Osteoblast (primary cell): ENCODE results near the gene PAQR4. TPM values are rescaled to one million over a fixed set of nuclear protein-coding genes. Genes with fewer than 3 reads are reported as not detected.

Experiments
- DNase-seq: peaks from one replicate; pipeline ENCODE4 v3.0.0; 2011; ENCODE audit warnings: low spot score, mixed read lengths; ENCODE audit not compliant: insufficient read length; ENCODE audit errors: missing footprints
- H2AFZ ChIP-seq: 2 replicates; pipeline ENCODE4 v1.6.0; 2011; ENCODE audit warnings: mild to moderate bottlenecking, low read length
- H3K27ac ChIP-seq: 2 replicates; pipeline ENCODE4 v1.5.1; 2011; ENCODE audit warnings: mild to moderate bottlenecking, low read depth, low read length, moderate library complexity
- H3K27me3 ChIP-seq: 2 replicates; pipeline ENCODE4 v1.6.0; 2012; ENCODE audit warnings: mild to moderate bottlenecking, control low read depth, inconsistent platforms, low read length, moderate library complexity; ENCODE audit not compliant: insufficient read depth
- H3K36me3 ChIP-seq: 2 replicates; pipeline ENCODE4 v1.5.1; 2011; ENCODE audit warnings: mild to moderate bottlenecking, low read length, control low read depth, moderate library complexity; ENCODE audit not compliant: insufficient read depth
- H3K4me1 ChIP-seq: 2 replicates; pipeline ENCODE4 v1.5.1; 2011; ENCODE audit warnings: mild to moderate bottlenecking, low read length, control low read depth, moderate library complexity; ENCODE audit not compliant: insufficient read depth
- H3K4me2 ChIP-seq: 2 replicates; pipeline ENCODE4 v1.6.0; 2011; ENCODE audit warnings: mild to moderate bottlenecking, low read length; ENCODE audit not compliant: insufficient read depth
- H3K4me3 ChIP-seq: fragments of 200-600 bp; sonication (generic); 3 replicates; pipeline ENCODE4 v1.5.1; 2012; ENCODE audit warnings: mild to moderate bottlenecking, low read length, inconsistent platforms; ENCODE audit not compliant: insufficient read depth
- H3K79me2 ChIP-seq: 2 replicates; pipeline ENCODE4 v1.6.0; 2012; ENCODE audit warnings: mild to moderate bottlenecking, low read length, control low read depth, inconsistent platforms; ENCODE audit not compliant: insufficient read depth
- H3K9me3 ChIP-seq: 2 replicates; pipeline ENCODE4 v1.5.1; 2011; ENCODE audit warnings: low read depth, low read length, control low read depth
- H4K20me1 ChIP-seq: 2 replicates; pipeline ENCODE4 v1.6.0; 2012; ENCODE audit warnings: mild to moderate bottlenecking, low read length, control low read depth; ENCODE audit not compliant: insufficient read depth
- CTCF ChIP-seq: IDR thresholded peaks from 2 replicates; pipeline ENCODE4 v1.5.1; 2011; ENCODE audit warnings: mild to moderate bottlenecking, low read depth, low read length, moderate library complexity; ENCODE audit errors: extremely low read depth
- total RNA-seq: library from RNA; depleted of rRNA; stranded (reverse); fragments of >200 nt; gene quantifications from 2 replicates; pipeline ENCODE4 v1.2.3, GENCODE V29; 2012

Gene PAQR4
- total RNA-seq, 1 donor: 1.8 TPM

DNA sequence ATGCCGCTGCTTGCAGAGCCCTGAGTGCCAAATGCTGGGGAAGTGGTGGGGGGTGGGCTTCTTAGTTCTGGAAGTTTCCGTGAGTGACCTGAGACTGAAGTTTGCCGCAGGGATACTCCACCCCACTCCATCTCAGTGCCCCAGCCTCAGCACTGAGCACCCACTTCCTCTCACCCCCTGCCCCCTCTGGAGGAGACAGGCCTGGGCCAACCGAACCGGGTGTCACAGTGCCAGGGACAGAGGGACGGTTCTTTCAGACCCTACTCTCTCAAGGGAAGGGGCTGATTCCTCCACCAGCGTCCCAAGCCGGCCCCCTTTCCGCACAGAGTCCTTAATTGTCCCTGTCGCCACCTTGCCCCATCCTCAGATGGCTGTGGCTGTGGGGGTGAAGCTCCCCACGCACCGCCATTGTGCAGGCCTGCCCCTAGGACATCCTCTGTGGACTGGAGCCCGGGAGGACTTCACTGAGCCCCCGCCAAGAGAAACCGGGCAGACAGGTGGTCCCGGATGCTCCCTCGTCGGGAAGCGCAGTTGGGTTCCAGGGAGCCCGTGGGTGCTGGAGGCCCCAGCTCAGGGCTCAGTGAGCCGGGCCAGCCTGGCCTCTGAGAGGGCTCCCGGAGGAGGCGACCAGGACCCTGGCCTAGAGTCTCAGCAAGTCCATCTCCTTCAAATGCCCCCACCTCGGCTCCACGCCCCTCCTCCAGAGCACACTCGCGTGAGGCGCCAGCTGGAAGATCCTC is 6.6 kb upstream of the PAQR4 start:
- peaks cover 4% of the 10 kb centered on the region for H4K20me1 ChIP-seq
- H3K4me2 ChIP-seq: no peak overlapping the region
- H3K79me2 ChIP-seq: no peaks in the 10 kb centered on the region
- no peak overlapping the region for H3K27ac ChIP-seq
- H3K4me3 ChIP-seq: no peak overlapping the region
- H3K36me3 ChIP-seq: no peaks in the 10 kb centered on the region
- no peak for TF ChIP-seq CTCF
- H3K27me3 ChIP-seq: peaks cover 58% of the 10 kb centered on the region
- DNase-seq: peak; percentile 91
- no peak overlapping the region for H2AFZ ChIP-seq
- no peaks in the 10 kb centered on the region for H3K9me3 ChIP-seq
- no peaks in the 10 kb centered on the region for H3K4me1 ChIP-seq

DNA sequence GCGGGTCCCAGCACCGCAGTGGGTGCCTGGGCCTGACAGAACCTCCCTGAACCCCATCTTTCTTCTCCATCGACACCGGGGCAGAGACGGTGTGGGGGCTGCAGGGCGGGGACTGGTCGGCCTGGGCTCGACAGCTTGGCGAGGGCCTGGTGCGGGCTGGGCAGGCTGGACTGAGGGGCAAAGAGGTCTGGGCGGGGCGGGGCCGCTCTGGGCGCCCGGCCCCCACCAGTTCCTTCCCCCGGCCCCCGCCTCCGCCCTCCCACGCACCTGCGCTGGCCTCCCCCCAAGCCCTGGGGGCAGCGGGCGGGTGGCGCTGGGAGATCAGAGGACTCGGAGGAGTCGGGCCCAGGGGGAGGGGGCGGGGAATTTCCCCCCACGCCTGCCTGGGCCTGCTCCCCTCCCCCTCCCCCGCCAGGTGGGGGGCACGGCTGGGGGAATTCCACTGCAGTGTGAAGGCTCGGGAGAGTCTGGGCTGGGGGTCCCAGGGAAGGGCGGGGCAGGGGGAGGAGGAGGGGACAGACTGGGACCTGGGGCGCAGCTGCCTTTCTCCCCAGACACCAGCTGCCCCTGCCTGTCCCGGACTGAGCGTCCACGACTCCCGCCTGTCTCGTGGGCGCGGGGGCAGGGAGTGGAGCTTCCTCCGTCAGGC is 6.0 kb upstream of the PAQR4 start:
- peaks cover 4% of the 10 kb centered on the region for H4K20me1 ChIP-seq
- no peaks in the 10 kb centered on the region for H3K9me3 ChIP-seq
- no peak overlapping the region for H3K27ac ChIP-seq
- DNase-seq: peak; percentile 96
- no peak overlapping the region for H3K4me2 ChIP-seq
- no peak overlapping the region for H2AFZ ChIP-seq
- H3K4me3 ChIP-seq: no peak overlapping the region
- H3K27me3 ChIP-seq: peaks cover 65% of the 10 kb centered on the region
- H3K4me1 ChIP-seq: no peaks in the 10 kb centered on the region
- TF ChIP-seq CTCF: no peak
- no peaks in the 10 kb centered on the region for H3K36me3 ChIP-seq
- no peaks in the 10 kb centered on the region for H3K79me2 ChIP-seq

GRCh38 chr16:2963723-2964474 is 5.2 kb upstream of the PAQR4 start, which contains the start of gene KREMEN2:
Gene KREMEN2, plus strand, starts transcription at chr16:2964275. Its CDS starts 246 bp downstream, at chr16:2964521.
- DNase-seq: peak; percentile 89
- H4K20me1 ChIP-seq: peaks cover 4% of the 10 kb centered on the region
- peaks cover 65% of the 10 kb centered on the region for H3K27me3 ChIP-seq
- no peak within 1 kb of the TSS for H3K4me2 ChIP-seq
- H3K4me3 ChIP-seq: no peak within 1 kb of the TSS
- H3K79me2 ChIP-seq: no peaks in the 10 kb centered on the region
- no peak for TF ChIP-seq CTCF
- no peak within 1 kb of the TSS for H3K27ac ChIP-seq
- H3K36me3 ChIP-seq: no peaks in the 10 kb centered on the region
- H3K9me3 ChIP-seq: no peaks in the 10 kb centered on the region
- H3K4me1 ChIP-seq: no peaks in the 10 kb centered on the region
- no peak within 1 kb of the TSS for H2AFZ ChIP-seq
